ENCODE data around the gene PEAK1.

- TF ChIP-seq MAZ (IDR thresholded peaks at IDR 0.05; ENCODE audit: borderline replicate concordance, low read depth, low read length) = no peak
- TF ChIP-seq USF2 (IDR thresholded peaks at IDR 0.05) = no peak
- TF ChIP-seq ZC3H11A (IDR thresholded peaks at IDR 0.05) = no peak
- TF ChIP-seq, protein P1, sequence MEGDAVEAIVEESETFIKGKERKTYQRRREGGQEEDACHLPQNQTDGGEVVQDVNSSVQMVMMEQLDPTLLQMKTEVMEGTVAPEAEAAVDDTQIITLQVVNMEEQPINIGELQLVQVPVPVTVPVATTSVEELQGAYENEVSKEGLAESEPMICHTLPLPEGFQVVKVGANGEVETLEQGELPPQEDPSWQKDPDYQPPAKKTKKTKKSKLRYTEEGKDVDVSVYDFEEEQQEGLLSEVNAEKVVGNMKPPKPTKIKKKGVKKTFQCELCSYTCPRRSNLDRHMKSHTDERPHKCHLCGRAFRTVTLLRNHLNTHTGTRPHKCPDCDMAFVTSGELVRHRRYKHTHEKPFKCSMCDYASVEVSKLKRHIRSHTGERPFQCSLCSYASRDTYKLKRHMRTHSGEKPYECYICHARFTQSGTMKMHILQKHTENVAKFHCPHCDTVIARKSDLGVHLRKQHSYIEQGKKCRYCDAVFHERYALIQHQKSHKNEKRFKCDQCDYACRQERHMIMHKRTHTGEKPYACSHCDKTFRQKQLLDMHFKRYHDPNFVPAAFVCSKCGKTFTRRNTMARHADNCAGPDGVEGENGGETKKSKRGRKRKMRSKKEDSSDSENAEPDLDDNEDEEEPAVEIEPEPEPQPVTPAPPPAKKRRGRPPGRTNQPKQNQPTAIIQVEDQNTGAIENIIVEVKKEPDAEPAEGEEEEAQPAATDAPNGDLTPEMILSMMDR (IDR thresholded peaks at IDR 0.05) = no peak
- no peak for TF ChIP-seq GATA3 (IDR thresholded peaks at IDR 0.05; ENCODE audit: borderline replicate concordance)
- no peak for TF ChIP-seq EP300 (IDR thresholded peaks at IDR 0.05)
- TF ChIP-seq POLR2AphosphoS2 (conservative IDR thresholded peaks at IDR 0.05; ENCODE audit: low read length) = no peak
- TF ChIP-seq CEBPB (IDR thresholded peaks at IDR 0.05) = no peak
Observed at GRCh38 chr15:77358545-77359240, 61.2 kb downstream of the PEAK1 start.

Data from A549 (cell line).